Heart left ventricle (tissue), 13 donors: ENCODE measurements around the gene CHD9.

Source experiments
- POLR2A ChIP-seq, 2 donors: fragments of 450-650 bp; IDR thresholded peaks; one replicate each; pipeline ENCODE4 v1.6.1; 2017; ENCODE audit warnings: antibody characterized with exemption in 2 of 2, mild to moderate bottlenecking in 2 of 2, moderate library complexity in 2 of 2
- TF ChIP-seq, protein P1 (sequence below), 12 donors: fragments of 200-600 bp; sonication (generic) in 4 of 12; IDR thresholded peaks; one replicate each; pipeline versions ENCODE4 v1.5.0 to v1.8.0; 2018 to 2022; ENCODE audit warnings: antibody characterized with exemption in 12 of 12, mild to moderate bottlenecking in 5 of 12
- donor health status: ischemic (EF 13 %, LVEDD 7.1; RV severe dilation, severe dysfunction).
- donor health status: DM: no; HTN: yes; CAD: no.
- donor health status: DM: no; HTN: no; CAD: no.
- donor health status: ischemic (EF 25% LVEDD 6.9; RV normal size, moderate dysfunction).
- donor health status: ischemic (EF 25% LVEDD 5.7; RV mildly dilated, moderate dysfunction).
- donor health status: ischemic (EF 35%, LVEDD 5.7; RV mildly dilated, moderate dysfunction).
- donor health status: nonischemic (EF 11% LVEDD 7.7; RV severe dilation, severe dysfunction).
- donor health status: DM: yes; HTN: yes; CAD: no.
- donor health status: PGD.
- donor health status: ischemic (EF 29% LVEDD 5.4; RV normal size, mild dysfunction).
- donor health status: nonischemic (EF 23%, LVEDD 6.1; RV moderate dilation, normal function).

DNA sequence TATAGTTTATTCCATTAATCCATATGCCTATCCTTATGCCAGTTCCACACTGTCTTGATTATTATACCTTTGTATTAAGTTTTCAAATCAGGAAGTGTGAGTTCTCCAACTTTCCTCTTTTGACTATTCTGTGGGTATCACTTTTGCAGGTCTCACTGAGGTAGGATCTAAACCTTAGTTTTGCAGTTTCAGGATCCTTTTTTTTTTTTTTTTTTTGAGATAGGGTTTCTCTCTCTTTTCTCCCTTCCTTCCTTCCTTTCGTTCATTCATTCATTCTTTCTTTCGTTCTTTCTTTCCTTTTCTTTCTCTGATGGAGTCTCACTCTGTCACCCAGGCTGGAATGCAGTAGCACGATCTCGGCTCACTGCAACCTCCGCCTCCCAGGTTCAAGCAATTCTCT is 71.6 kb downstream of the CHD9 start:
- TF ChIP-seq, protein P1, sequence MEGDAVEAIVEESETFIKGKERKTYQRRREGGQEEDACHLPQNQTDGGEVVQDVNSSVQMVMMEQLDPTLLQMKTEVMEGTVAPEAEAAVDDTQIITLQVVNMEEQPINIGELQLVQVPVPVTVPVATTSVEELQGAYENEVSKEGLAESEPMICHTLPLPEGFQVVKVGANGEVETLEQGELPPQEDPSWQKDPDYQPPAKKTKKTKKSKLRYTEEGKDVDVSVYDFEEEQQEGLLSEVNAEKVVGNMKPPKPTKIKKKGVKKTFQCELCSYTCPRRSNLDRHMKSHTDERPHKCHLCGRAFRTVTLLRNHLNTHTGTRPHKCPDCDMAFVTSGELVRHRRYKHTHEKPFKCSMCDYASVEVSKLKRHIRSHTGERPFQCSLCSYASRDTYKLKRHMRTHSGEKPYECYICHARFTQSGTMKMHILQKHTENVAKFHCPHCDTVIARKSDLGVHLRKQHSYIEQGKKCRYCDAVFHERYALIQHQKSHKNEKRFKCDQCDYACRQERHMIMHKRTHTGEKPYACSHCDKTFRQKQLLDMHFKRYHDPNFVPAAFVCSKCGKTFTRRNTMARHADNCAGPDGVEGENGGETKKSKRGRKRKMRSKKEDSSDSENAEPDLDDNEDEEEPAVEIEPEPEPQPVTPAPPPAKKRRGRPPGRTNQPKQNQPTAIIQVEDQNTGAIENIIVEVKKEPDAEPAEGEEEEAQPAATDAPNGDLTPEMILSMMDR (IDR thresholded peaks at IDR 0.05): no peak
- TF ChIP-seq POLR2A (IDR thresholded peaks at IDR 0.05): no peak
